Hippocampal formation (tissue), 2 donors: ENCODE results near the gene LRWD1.
"Not testable (repeated sequence)": the region's sequence is repeated elsewhere in the genome, so short reads cannot be mapped to it uniquely, and the experiment has no call there.

Experiments
- DNase-seq, 2 donors: peaks; one replicate each; lab custom pipeline; 2025; lab: John Stamatoyannopoulos, UW

The LRWD1 gene

DNA sequence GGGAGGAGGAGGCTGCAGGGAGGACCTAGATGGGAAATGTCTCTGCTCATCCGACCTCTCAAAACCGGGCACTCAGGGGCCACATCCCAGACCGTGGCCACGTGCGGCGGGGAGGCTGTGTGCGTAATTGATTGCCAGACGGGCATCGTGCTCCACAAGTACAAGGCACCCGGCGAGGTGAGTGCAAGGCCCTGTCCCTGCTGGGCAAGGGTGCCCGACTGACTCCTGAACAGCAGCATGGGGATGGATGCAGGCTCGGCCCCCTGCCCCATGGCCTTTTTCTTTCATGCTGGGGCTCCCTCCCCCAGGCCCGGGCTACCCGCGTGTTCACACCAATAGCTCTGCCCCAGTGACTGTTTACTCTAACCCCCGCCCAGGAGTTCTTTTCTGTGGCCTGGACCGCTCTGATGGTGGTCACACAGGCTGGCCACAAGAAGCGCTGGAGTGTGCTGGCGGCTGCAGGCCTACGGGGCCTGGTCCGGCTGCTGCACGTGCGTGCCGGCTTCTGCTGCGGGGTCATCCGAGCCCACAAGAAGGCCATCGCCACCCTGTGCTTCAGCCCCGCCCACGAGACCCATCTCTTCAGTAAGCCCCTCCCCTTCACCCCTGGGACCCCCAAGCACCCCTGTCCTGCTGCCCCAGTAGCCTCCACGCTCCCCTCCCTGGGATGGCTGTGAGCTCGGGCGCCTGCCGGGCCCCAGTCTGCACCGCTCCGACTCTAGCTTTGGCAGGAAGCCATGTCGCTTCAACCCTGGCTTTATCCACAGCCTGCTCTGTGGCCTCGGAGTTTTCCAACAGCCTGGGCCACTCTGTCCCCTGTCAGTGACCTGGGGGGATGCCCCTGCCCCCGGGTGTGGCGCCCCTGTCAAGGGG is 3.9 kb downstream of the LRWD1 start:
- DNase-seq: no peak

DNA sequence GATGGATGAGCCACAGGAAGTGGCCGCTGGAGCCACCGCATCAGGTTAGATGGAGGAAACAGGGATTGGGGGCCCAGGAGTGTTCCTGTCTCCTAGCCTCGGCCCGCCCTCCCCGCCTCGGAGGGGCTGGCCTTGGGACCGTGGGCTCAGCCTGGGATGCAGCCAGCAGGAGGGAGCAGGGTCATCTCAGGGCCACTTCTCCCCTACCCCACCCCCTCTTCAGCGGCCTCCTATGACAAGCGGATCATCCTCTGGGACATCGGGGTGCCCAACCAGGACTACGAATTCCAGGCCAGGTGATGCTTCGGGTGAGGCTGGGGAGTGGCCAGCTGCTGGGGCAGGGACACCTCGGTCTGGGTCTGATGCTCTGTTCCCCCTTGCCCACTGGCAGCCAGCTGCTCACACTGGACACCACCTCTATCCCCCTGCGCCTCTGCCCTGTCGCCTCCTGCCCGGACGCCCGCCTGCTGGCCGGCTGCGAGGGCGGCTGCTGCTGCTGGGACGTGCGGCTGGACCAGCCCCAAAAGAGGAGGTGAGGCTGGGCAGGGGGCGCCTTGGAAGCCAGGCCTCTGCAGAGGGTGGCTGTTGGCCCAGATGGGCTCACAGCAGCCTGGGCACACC is 4.7 kb downstream of the LRWD1 start:
- DNase-seq: no peak

DNA sequence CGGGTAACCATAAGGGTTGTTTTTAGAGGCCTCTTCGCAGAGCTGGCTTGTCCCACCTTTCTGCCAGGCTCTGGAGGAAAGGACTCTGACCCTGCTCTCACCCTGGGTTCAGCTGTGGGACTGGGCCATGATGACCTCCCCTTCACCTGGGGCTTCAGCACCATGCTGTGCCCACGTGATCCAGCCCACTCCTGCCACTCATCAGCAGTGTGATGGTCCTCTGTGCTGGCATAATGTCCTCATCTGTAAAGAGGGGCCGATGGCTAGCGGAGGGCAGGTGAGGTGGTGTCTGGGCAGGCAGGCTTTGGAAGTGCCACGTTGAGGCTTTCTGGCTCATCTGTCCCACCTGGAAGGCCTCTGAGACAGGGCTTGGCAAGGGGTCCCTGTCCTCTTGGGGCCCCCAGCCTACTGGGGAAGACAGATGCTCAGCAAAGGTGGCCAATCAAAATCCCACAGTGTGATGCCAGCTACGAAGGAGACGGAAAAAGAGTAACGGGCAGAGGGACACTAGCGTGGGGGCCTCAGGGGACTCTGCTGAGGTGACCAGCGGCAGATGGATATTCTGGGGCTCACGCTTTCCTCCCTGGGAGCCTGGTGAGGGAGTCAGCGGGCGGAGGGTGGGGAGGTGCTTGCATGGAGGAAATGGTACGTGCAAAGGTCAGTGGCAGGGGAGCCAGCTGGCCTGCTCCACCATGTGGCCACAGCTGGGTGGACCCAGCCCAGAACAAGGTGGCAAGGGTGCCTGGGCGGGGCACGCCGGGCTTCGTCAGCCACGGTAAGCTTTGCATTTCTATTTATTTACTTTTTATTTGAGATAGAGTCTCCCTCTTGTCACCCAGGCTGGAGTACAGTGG is 5.4 kb downstream of the LRWD1 start:
- no peak for DNase-seq

GRCh38 chr7:102471791-102472125 is 7.0 kb downstream of the LRWD1 start:
- no peak for DNase-seq

DNA sequence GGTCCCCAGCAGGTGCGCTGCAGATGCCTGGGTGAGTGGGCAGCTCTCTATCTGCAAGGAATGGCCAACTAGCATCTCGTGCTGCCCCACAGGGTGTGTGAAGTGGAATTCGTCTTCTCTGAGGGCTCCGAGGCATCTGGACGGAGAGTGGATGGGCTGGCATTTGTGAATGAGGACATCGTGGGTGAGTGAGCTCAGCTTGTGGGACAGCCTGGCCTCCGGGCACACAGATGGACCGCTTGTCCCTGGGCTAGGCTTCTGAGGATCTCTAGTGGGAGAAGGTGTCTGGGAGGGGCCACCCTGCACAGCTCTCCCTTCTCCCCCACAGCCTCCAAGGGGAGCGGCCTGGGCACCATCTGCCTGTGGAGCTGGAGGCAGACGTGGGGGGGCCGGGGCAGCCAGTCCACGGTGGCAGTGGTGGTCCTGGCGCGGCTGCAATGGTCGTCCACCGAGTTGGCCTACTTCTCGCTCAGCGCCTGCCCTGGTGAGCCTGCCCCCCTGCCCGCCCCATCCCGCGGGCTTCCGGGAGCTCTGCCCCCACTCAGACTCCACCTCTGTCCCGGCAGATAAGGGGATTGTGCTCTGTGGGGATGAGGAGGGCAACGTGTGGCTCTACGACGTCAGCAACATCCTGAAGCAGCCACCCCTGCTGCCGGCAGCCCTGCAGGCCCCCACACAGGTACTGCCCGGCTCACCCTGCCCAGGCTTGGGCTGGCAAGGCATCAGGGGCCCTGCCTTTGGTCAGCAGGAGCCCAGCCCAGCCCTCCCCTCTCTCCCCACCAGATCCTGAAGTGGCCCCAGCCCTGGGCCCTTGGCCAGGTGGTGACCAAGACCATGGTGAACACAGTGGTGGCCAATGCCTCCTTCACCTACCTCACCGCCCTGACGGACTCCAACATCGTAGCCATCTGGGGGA is 7.6 kb downstream of the LRWD1 start:
- no peak for DNase-seq

- no peak for DNase-seq
Observed at GRCh38 chr7:102473271-102473991, 8.6 kb downstream of the LRWD1 start.

DNA sequence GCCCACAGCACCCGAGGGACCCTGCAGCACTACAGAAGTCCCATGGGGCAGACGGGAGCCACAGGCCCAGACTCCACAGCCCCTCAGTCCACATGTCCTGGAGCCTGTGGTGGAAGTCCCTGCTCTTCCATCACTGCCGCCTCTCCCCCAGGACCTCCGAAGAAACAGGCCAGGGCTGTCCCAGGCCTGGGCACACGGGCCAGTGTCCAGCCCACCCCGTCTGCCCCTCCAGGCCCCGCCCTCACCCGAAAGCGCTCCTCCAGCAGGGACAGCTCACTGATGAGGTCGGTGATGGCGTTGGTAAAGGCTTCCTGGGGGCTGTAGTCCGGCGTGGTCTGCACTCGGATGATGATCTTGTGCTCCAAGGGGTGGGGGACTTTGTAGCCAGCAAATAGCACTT is 9.3 kb downstream of the LRWD1 start:
- DNase-seq: not testable (repeated sequence)

DNA sequence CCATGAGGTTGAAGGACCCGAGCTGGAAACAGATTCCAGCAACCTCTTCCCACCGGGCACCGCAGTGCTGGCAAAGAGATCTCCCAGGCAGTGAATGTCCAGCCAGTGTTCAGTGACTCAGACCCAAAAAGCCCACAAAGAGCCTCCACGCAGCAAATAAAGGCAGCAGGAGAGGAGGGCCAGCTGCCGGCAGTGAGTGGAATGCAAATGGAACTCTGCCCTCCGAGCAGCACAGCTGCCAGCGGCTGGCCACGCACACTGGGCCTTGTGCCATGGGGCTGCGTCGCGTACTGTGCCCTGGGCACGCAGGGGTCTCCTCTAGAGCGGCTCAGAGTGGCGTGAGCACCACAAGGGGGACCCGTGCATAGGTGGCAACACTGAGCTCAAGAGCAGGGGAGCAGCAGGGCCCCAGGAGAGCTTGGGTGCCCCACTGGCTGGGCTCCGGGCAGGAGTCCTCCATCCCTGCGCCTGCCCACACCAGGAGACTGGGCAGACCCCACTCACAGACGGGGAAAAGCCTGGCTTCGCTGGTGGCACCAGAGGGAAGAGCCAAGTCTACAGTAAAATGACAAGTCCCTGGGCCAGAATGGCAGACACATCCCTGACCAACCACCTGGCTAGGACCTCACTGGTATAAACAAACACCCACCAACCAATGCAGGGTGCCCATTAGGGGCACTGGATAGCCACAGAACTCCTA is 10.1 kb downstream of the LRWD1 start:
- DNase-seq: not testable (repeated sequence)

DNA sequence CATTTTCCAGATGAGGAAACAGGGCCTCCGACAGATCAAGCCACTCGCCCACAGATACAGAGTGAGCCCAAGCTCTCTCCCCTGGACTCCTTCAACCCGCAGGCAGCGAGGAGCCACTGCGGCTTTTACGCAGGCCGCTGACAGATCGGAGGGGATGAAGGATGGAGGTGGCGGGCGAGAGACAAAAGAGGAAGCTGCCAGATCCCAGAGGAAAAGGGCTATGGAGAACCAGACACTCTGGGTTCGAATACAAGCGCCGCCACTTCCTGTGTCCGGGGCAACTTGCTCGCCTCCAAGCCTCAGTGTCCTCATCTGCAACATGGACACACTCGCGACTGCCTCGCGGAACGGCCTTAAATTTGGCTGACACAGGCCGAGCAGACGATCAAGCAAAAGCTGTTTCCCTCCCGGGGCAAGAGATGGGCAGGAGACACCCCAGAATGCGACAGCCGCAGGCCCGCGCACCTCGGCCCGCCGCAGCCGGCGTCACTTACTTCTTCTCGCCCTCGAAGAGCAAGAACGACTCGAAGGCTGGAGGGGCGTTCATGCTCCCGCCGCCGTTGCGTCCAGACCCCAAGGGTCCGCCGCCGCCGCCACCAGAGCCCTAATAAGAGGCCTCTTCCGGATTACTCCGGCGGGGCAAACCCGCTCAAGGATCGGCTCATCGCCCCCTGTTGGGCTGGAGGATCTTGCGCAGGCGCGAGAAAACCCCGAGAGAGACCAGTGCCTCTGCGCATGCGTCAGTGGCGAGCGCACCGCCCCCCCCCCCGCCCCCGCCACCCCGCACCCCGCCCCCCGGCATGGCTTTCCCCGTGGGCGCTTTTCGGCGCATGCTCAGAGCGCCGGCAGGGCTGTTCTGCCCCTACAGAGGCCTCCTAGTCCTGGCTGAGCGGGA is 13.8 kb downstream of the LRWD1 start, which contains the start of gene POLR2J:
Gene POLR2J, minus strand, starts transcription at position 609 of the 895 bp plus-strand sequence. Its CDS starts 62 bp downstream, at position 547.
- DNase-seq: not testable (repeated sequence)

DNA sequence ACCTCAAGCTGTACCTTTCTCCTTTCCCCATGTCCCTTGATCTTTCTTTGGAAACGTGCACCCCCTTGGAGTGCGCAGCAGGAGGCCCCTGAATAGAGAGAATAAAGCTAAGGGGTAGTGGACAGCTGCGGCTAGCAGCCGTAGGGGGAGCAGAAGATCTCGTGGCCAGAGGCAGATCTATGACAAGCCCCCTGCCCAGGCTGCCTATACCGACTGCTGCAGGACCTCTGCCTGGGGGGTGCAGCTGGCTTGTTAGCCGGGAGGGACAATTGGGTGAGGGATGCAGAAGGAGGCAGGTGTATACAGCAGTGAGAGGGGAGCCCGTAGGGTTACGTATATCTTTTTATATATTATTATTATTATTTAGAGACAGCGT is 14.4 kb downstream of the LRWD1 start:
- DNase-seq: not testable (repeated sequence)

- DNase-seq: not testable (repeated sequence)
Observed at GRCh38 chr7:102479982-102480637, 15.3 kb downstream of the LRWD1 start.

- DNase-seq: not testable (repeated sequence)
Observed at GRCh38 chr7:102481962-102482361, 17.2 kb downstream of the LRWD1 start.

DNA sequence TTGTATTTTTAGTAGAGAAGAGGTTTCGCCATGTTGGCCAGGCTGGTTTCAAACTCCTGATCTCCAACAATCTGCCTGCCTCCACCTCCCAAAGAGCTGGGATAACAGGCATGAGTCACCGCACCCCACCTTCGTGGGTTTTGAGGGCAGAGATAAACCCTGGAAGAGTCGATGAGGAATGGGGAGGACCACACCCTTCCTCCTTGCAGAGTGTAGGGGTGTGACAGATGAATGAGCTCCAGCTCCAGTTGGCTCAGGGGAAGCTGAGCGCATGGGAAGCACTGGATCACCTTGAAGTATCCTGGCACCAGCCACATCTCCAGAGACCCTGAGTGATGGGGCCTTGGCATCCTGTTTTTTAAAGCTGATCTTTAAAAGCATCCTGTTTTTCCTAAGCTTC is 19.5 kb downstream of the LRWD1 start:
- not testable (repeated sequence) for DNase-seq

- not testable (repeated sequence) for DNase-seq
Observed at GRCh38 chr7:102490529-102491075, 25.8 kb downstream of the LRWD1 start.

DNA sequence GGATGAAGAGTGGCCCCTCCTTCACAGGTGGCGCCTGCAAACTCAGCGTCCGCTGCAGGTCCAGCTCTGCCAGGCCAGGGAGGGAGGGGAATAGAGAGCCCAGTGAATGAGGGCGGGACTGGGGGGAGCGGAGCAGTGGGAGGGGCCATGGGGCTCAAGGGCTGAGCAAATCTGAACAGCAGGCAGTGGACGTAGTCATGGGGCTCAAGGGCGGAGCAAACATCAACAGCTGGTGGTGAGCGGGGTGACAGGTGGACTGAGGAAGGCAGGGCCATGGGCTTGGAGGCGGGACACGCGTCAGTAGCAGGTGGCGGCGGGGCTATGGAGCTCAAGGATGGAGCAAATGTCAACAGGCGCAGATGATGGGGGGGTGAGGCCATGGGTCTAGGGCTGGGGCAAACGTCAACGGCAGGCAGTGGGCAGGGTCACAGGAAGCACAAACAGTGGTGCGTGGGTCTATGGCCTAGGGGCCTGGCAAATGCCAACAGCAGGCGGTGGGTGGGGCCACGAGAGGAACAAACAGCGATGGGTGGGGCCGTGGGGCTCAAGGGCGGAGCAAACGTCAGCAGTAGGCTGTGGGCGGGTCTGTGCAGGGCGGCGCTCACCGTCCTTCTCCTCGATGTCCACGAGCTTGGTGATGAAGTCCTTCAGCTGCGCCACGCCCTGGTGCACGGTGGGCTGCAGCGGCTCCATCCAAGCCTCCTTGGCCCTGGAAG is 28.6 kb downstream of the LRWD1 start:
- not testable (repeated sequence) for DNase-seq

- DNase-seq: not testable (repeated sequence)
Observed at GRCh38 chr7:102494026-102494425, 29.2 kb downstream of the LRWD1 start.

DNA sequence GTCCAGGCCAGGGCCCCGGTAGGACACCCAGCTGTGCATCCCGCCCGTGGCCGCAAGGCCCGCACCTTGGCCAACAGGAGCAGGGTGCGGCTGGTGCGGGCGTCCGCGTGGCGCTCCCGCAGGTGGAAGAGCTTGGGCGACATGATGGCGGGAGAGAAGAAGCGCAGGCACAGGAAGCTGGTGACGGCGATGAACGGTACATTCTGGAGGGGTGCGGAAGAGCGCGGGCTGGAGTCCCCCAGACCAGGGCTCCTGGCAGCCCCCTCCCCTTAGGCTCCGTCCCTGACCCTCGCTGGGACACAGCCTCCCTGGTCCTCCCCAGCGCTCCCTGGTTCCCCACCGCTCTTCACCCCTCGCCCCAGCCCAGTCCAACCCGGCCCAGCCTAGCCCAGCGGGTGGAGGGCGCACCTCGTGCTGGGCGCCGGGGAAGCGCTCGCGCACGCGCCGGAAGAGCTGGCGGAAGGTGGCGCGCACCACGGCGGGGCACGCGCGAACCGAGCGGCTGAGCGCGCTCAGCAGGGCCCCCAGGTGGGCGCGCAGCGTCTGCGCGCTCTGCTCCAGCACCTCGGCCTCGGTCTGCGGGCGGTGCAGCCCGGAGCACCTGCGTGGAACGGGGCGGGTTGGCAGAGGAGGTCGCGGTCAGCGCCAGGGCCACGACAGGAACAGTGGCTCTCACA is 29.8 kb downstream of the LRWD1 start:
- DNase-seq: not testable (repeated sequence)
